Activated CD4-positive, CD25-positive, alpha-beta regulatory T cell treated with anti-CD3 and anti-CD28 coated beads, Interleukin-2, amount 50 U/mL, for 16 hours (primary cell): Measurements from ENCODE around the gene RHBDF1.
"Not testable (repeated sequence)": the region's sequence is repeated elsewhere in the genome, so short reads cannot be mapped to it uniquely, and the experiment has no call there.

Experiments used
- DNase-seq: peaks from one replicate; pipeline ENCODE4 v3.0.0-alpha.2; 2020; ENCODE audit warnings: low read depth, low spot score

Gene RHBDF1

GRCh38 chr16:38206-38605 lies 34.2 kb downstream of the RHBDF1 start:
- not testable (repeated sequence) for DNase-seq

DNA sequence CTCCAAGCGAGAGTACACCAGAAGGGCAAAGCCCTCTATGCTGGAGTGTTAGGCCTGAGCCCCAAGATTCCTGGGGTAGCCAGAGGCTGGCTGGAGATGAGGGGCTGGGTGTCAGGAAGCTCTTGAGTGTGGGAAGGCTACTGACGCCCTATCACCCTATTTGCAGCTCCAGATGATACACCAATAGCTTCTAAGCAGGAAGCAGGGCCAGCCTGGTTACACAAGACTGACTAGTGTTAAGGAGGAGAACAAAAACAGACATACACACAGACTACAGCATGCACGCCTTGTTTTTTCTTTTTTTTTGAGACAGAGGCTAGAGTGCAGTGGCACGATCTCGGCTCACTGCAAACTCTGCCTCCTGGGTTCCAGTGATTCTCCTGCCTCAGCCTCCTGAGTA lies 34.9 kb downstream of the RHBDF1 start:
- DNase-seq: no peak

GRCh38 chr16:36336-36984 lies 36.0 kb downstream of the RHBDF1 start:
- DNase-seq: no peak

- no peak for DNase-seq
These were observed 36.6 kb downstream of the RHBDF1 start for GRCh38 chr16:35678-36305.

- DNase-seq: no peak
These were observed 37.3 kb downstream of the RHBDF1 start for GRCh38 chr16:35011-35677.

DNA sequence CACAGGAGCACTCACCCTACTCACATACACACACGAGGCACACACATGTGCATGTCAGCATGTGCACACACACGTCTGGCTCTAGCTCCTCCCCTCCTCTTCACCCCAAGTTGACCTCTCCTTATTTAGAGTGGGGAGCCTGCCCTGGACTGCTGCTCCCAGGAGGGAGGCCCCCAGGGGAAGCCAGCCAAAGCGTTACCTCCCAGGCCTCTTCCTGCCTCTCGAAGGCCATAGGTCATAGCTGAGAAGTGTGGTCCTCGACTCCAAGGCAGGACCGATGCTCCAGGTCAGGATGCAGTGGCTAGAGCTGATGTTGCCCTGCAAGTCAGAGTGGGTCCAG lies 37.8 kb downstream of the RHBDF1 start:
- DNase-seq: no peak

- DNase-seq: no peak
These were observed 38.4 kb downstream of the RHBDF1 start for GRCh38 chr16:33877-34647.

- not testable (repeated sequence) for DNase-seq
These were observed 39.1 kb downstream of the RHBDF1 start for GRCh38 chr16:33154-33876.

GRCh38 chr16:30627-31026 lies 41.8 kb downstream of the RHBDF1 start:
- not testable (repeated sequence) for DNase-seq

- not testable (repeated sequence) for DNase-seq
These were observed 46.5 kb downstream of the RHBDF1 start for GRCh38 chr16:25926-26348.

- not testable (repeated sequence) for DNase-seq
These were observed 48.3 kb downstream of the RHBDF1 start for GRCh38 chr16:24151-24550.

DNA sequence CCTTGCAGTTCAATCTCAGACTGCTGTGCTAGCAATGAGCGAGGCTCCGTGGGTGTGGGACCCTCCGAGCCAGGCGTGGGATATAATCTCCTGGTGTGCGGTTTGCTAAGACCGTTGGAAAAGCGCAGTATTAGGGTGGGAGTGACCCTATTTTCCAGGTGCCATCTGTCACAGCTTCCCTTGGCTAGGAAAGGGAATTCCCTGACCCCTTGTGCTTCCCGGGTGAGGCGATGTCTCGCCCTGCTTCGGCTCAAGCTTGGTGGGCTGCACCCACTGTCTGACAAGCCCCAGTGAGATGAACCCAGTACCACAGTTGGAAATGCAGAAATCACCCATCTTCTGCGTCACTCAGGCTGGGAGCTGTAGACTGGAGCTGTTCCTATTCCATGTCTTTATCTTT lies 51.5 kb downstream of the RHBDF1 start:
- not testable (repeated sequence) for DNase-seq

DNA sequence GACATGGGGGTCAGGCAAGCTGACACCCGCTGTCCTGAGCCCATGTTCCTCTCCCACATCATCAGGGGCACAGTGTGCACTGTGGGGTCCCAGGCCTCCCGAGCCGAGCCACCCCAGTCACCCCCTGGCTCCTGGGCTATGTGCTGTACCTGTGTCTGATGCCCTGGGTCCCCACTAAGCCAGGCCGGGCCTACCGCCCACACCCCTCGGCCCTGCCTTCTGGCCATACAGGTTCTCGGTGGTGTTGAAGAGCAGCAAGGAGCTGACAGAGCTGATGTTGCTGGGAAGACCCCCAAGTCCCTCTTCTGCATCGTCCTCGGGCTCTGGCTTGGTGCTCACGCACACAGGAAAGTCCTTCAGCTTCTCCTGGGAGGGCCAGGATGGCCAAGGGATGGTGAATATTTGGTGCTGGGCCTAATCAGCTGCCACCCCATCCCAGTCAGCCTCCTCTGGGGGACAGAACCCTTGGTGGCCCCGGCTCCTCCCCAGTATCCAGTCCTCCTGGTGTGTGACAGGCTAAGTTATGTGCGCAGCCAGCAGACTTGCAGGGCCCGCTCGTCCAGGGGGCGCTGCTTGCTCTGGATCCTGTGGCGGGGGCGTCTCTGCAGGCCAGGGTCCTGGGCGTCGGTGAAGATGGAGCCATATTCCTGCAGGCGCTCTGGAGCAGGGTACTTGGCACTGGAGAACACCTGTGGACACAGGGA lies 55.2 kb downstream of the RHBDF1 start:
- not testable (repeated sequence) for DNase-seq

GRCh38 chr16:10772-11171 lies 61.7 kb downstream of the RHBDF1 start:
- DNase-seq: peak; percentile 79

DNA sequence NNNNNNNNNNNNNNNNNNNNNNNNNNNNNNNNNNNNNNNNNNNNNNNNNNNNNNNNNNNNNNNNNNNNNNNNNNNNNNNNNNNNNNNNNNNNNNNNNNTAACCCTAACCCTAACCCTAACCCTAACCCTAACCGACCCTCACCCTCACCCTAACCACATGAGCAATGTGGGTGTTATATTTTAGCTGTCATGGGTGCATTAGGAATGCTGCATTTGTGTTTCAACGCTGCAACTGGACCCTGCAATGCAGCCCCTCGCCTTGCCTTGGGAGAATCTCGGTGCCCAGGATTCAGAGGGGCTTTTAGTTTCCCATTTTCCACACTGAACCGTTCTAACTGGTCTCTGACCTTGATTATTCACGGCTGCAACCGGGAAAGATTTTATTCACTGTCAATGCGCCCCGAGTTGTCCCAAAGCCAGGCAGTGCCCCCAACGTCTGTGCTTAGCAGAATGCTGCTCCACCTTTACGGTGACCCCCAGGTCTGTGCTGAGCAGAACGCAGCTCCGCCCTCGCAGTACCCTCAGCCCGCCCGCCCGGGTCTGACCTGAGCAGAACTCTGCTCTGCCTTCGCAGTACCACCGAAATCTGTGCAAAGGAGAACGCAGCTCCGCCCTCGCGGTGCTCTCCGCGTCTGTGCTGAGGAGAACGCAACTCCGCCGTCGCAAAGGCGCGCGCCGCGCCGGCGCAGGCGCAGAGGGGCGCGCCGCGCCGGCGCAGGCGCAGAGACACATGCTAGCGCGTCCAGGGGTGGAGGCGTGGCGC lies 62.3 kb downstream of the RHBDF1 start:
- DNase-seq: no peak
